HG02588 (cell line): ENCODE data around the gene SLC38A2.
A peak's percentile ranks its signal among the peaks of the same experiment; 100 is the strongest.

Source experiments
- ATAC-seq: cut with Tn5 transposase; IDR thresholded peaks from one replicate; pipeline ENCODE4 v1.9.1; 2021; ENCODE audit warnings: mild to moderate bottlenecking, moderate library complexity; ENCODE audit not compliant: unreplicated experiment

SLC38A2 gene

DNA sequence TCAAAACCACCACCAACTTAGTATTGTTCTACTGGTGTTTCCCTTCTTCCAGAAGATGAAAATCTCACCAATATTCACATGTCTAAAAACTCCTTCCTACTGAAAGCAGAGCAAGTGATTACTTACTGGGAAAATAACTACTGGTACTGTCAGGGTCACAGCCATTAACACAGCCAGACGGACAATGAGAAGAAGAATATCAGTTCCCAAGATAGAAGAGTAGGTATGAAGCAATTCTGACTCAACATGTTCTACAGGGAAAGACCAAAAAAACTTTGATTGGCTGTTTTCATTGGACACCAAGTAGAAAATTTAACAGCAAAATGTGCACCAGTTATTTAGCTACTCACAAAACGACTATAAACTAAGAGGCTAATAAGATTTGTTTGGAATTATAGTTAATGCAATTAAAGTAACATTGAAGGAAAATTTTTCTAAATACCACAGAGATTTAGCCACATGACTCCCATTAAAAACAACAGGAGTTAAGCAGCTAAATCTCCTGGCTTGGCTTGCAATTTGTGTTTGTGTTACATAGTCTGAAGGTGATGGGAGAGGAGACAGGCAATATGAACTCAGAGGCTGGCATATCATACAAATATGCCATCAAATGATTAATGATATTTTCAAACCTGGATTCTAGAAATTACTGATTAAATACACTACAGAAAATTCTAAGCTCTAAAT is 9.5 kb downstream of the SLC38A2 start:
- ATAC-seq = no peak

DNA sequence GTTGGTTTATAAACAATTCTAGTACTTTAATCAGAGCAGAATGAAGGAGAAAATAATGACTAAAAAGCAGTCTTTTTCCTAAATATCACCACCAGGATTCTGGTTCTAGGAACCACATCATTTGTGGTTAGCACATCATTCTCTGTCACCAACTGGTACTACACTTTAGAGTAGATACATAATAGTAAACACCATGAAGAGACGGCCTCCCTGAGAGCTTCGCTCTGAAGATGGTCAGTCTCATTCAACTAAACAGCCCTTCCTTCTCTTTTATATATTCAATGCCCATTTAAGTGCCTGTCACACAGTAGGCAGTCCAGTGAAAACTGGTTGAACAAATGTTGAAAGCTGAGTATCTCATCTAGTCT is 10.9 kb downstream of the SLC38A2 start:
- ATAC-seq = no peak

DNA sequence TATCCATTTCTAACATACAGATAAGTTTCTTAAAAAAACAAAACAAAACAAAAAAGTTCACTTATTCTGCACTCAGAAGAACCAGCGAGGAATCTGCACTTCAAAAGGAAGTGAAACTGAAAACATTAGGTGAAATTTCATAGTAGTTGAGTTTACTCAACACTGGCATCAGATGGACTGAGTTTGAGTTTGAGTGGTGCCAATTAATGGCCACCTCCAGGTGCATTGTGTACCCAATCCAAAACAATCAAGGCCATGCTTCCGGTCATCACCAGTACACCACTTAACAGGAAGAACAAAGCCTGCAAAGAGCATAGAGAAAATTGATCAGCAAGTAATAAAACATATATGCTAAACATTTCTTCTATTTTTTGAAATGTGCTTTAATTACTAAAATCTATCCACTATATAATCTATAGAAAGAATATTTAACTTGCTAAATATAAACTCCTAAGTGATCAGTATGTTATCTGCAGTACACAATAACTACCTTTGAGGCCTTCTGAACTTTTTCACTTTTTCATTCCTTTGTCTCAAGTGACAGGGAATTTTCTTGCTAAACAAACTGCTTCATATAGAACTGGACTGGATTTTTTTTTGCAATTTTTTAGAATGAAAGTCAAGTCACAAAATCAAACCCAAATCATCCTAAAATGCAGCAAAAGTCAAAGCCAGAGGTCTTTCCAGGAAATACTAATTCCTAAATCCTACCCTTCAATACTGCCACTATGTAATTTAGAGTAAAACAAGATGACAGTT is 11.5 kb downstream of the SLC38A2 start:
- peak; percentile 70 for ATAC-seq

DNA sequence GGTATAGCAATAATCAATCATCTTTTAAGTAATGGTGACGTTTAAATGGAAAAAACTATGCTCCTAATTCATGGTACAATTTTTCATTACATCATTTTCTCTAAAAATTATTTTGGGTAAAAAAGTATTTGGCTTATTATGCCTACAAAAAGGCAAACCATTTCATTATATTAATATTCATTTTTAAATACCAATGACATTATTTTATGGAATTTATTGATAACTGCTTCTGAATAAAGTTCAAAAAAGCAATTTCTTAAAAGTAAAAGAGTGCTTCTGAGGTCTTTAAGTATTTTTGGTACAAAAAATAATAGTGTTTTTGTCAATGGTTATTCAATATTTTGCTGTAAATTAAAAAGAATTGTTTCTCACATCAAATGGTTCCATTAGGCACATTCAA is 12.2 kb downstream of the SLC38A2 start:
- no peak for ATAC-seq

DNA sequence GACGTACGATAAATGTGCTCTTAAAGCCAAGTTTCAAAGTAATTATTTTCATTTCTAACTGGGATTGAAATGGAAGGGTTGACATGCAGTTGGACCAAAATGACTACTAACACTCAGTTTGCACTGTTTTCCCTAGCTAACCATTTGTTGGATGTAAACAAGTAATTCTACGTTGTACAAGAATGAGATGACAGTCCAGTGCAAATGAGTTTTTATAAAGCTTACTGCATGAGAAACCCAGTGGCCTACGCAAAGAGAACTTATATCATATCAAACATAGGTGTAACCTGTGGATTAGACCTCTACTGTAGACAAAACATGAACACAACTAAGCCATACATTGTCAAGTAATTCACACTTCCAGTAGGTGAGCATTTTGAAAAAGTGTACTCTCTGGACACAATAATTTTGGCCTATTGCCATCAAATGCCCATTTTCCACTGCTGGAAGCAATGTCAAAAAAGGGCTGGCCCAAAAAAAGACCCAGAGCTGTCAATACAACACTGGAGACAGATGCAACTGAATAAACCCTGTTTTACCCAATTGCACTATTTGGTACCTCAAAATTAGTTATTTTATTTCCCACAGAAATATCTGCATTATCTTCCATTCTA is 12.8 kb downstream of the SLC38A2 start:
- ATAC-seq = no peak

DNA sequence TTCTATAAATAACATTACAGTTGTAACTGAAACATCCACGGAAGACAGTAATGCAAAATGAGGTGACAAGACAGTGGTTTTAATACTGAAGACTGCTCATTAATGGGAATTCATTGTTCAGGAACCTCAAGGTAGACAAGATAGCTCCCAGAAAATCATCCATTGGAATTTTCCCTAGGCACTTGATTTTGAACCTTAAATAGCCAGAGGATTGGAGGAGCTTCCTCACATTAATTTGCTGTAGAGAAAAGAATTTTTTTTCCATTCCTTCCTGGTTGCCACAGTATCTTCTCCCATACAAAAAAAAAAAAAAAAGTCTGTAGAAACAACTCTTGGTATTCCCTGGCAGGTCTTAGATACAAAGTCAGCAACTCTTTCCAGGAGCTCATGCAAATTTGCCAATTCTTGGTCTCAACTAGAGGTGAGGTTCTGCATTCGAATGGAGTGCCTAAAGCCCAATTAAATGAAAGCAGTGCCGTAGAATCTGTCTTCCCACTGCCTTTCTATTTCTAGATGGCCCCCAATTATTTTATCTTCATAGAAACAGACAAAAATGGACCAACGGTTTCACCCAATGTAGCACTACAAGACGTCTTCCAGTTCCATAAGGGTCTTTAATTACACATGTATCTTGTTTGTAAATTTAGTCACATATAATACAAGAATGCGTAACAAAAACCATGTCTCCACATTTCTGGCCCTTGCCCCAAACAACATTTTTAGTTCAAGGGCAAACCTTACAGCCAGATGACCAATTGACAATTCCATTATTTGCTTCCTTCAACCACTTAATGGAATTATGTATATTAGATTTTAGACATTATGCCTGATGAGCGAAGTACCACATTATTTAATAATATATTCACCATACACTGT is 13.5 kb downstream of the SLC38A2 start:
- ATAC-seq = no peak

DNA sequence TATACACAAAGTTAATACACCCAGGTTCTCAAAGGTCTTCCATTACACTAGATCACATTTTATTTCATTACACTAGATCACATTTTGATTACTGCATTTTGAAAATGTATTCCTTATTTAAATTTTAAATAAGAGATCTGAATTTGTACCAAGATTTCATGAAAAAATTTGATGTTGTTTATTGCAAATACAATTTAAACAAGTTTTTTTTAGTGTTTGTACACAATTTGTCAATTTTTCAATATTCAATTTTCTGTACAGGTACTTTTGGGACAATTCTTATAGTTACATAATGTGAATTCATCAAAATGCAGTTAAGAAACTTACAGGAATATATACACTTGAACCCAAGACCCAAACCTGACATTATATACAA is 14.3 kb downstream of the SLC38A2 start:
- ATAC-seq = no peak

DNA sequence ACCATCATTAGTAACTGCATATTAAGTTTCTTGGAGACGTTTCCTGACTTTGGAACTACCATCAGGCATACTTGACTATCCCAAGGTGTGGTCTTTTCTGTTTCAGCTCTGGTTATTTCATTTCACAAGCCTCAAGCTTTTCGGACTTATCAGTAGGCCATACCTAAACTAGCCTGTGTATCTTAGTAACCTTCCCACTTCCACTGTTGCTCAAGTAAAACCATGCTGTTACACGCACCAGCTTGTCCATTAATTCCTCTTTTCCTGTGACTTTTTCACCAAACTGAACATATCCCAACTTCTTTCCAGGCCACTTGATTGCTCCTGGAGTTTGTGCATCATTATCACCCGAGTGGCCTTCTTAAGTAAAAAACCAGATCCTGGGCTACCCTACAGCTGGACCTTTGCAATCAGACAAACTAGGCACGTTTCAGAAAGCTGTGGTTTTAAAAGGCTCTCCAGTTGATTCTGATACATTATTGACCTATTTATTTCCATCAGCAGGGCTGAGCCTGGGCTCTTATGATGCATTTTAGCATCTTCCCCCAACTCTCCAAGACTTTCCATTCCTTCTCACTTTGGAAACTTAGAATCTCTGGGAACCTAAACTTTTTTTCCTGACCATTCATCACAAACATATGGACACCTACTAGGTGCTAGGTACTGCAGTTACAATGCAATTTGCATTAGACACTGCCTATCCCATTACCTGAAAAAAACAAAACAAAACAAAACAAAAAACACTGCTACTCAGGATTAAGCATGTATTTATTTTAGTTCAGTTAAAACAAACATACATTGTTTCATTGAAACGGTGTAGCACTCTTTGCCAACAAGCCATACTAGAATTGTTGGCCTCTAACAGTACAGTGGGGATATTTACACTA is 14.9 kb downstream of the SLC38A2 start:
- ATAC-seq = no peak

DNA sequence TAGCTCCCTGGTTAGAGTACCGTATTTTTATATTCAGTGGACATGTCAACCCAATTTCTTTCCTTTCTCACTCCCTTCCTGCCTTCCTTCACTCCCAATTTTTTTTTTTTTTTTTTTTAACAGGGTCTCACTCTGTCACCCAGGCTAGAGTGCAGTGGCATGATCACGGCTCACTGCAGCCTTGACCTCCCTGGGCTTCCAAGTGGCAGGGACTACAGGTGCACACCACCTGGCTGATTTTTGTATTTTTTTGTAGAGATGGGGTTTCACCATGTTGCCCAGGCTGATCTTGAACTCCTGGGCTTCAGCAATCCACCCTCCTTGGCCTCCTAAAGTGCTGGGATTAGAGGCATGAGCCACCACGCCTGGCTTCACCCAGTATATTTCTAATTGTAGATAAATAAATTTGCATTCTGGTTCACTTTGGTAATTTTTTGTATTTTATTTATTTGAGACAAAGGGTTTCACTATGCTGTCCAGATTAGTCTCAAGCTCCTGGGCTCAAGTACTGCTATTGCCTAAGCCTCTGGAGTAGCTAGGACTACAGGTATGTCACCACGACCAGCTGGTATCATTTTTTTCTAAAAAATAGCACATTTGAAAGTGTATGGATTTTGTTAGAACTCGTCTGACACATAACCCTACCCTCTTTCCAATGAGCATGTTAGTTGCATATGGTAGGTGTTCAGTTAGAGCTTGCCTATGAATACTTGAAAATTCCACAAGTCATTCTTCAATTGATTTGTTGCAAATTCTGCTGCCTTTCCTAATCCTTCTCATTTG is 15.7 kb downstream of the SLC38A2 start:
- no peak for ATAC-seq

DNA sequence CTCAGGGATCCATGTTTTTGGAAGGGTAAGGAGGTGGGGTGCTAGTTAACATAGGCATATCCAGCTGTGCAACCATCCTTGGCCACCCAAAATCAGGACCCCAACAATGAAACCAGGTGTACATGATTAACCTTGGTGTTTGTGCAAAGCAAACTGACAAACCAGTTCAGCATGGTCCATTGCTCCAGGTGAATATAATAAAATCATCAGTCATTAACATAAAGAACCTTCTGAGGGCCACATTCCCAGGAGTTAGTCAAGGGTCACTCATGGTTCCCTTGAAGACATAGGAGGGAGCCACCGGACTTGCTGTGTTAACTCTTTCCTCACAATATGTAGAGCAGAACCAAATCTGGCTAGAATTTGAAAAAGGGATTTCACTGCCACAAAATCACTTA is 17.8 kb downstream of the SLC38A2 start:
- no peak for ATAC-seq

DNA sequence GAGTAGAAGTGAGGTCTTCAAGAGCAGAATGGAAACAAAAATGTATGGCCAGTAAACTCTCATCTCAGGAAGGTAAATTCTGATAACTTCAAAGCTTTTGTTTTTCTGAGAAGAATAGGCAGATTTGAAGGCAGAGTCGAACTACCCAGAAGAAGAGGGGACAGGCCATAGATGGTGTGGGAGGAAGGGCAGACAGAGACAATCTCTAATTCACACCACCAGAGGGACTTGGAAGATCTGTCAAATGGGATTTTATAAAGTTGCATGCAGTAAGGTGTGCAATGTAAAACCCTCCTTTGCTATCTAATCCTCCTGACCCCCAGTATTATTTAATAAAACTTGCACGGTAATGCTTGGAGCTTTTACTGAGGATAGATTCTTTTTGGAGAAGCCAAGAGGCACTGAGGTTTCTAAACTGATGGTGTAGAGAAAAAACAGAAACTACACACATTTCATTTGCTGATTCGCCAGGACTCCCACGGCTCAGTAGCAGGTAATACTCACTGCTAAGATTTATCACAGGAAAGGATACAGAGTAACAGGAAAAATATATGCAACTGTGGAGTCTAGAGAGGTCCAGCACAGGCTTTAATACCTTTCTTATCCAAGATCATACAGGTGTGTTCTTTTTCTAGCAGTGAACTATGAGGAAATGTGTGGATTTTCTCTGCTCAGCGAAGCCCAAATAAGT is 18.3 kb downstream of the SLC38A2 start:
- no peak for ATAC-seq

DNA sequence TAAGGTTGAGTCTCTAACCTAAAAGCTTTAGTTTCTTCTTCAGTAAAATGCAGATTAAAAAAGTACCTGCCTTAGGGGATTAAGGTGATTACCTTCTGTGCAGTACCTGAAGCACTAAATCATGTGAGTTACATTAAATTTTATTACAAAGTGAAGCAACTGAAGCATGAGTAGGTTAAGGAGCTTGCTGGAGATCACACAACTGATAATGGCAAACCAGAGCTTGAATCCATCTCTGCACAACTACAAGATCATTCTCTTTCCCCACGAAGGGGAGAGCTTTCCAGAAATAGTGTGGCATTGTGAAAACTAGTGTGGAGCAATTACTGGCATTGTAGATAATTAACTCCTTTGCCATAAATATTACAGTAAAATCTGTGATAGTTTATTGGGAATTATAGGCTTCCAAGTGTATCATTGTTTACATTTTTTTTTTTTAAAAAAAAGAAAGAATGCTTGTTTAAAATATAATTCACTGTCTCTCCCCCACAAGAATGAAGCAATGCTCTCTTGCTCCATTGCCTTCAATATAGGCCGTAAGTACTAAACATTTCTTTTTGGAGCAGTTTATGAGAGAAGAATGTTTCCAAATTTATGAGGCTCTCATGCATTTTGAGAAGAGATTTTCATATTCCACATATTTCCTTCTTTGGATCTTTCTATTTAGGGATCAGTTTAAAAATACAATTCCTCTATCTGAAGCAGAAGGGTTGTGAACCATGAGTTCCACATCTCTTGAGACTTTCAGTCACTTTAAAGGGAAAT is 20.5 kb downstream of the SLC38A2 start:
- no peak for ATAC-seq

DNA sequence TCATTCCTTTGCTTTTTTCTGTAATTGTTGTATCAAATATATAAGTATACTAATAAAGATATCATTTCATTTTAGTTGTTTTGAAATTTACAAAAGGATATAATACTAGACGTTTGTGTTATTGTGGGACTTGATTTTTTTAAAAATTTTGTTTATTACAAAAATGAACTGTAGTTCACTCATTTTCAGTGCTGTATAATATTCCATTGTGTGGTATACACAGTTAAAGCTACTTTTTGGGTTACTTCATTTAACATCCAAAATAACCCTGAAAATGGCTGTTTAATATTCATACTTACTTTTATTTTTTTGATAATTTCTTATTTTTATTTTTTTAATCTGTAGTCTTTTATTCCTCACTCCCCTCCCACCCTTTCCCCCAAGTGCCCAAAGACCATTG is 21.4 kb downstream of the SLC38A2 start:
- ATAC-seq = no peak

DNA sequence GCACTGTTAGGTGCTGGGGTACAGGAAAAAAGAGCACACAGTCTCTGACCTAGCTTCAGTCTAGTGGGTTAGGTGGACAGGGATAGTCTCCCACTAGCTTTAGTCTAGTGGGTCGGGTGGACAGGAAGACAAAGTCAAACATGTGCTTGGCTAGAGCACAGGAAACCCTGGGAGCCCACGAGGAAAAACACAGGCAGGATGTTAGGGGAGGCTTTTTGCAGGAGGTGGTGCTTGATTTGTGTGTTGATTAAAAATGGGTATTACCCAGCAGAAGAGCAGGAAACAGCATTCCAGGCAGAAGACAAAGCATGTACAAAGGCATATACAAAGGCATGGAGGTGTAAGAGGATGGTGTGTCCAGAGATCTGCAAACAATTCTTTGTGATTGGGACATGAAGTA is 23.3 kb downstream of the SLC38A2 start:
- no peak for ATAC-seq

DNA sequence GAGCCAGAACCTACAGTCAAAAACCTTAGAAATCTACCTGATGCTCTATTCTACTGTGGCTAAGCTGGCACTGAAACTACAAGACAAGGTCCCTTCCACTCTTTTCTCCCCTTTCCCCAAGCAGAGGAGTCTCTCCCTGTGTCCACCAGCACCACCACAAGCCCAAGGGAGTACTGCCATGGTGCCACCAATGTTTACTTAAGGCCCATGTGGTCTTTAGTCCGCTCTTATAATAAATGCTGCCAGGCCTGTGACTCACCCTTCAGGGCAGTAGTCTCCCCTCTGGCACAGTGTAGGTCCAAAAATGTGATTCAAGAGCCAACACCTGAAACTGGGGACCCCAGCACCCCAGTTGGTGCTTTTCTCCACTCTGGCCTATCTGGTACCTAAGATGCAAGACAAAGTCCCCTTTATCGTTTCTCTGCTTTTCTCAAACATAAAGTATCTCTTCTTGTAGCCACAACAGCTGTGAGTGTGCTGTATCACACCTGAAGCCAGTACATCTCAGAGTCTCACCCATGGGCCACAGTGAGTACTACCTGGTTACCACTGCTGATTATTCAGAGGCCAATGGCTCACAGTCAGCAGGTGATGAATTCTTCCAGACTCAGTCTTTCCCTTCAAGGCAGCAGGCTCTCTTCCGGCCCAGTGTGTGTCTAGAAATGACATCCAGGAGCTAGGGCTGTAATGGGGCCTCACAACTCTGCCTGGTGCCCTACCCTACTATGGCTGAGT is 29.3 kb downstream of the SLC38A2 start:
- ATAC-seq = no peak

DNA sequence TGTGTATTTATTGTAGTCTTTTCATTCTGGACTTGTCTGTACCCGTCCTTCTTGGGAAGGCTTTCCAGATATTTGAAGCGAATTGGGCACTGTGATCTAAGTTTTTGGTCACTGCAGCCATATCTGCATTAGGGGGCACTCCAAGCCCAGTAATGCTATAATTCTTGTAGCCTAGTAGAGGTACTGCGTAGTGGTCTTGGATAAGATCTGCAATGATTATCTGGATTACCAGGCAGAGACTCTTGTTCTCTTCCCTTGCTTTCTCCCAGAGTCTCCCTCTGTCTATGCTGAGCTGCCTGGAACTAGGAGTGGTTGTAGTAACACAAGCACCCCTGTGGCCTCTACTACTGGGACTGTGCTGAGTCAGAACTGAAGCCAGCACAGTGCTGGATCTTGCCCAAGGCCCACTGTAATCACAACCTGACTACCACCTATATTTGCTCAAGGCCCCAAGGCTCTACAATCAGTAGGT is 30.0 kb downstream of the SLC38A2 start:
- no peak for ATAC-seq

DNA sequence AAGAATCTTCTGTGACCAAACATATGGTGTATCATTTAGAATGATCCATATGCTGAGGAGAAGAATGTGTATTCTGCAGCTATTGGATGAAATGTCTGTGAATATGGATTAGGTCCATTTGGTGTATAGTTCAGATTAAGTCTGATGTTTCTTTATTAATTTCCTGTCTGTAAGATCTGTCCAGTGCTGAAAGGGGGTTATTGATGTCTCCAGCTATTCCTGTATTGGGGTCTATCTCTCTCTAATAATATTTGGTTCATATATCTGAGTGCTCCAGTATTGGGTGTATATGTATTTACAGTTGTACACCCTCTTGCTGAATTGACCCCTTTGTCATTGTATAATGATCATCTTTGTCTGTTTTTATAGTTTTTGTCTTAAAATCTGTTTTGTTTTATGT is 33.5 kb downstream of the SLC38A2 start:
- no peak for ATAC-seq
